Activated CD8-positive, alpha-beta memory T cell treated with anti-CD3 and anti-CD28 coated beads for 4 hours (primary cell): ENCODE measurements around the gene ROBO2.

Source experiments
- DNase-seq, 2 donors: peaks; one replicate each; pipeline ENCODE4 v3.0.0-alpha.2; 2020; ENCODE audit warnings: low read depth in 2 of 2

The ROBO2 gene

GRCh38 chr3:77052051-77052501 is 12.2 kb downstream of the ROBO2 start:
- DNase-seq, result no peak

- no peak for DNase-seq
These were observed 13.1 kb downstream of the ROBO2 start for GRCh38 chr3:77052733-77053670.

GRCh38 chr3:77053795-77054194 is 13.9 kb downstream of the ROBO2 start:
- DNase-seq, result no peak

DNA sequence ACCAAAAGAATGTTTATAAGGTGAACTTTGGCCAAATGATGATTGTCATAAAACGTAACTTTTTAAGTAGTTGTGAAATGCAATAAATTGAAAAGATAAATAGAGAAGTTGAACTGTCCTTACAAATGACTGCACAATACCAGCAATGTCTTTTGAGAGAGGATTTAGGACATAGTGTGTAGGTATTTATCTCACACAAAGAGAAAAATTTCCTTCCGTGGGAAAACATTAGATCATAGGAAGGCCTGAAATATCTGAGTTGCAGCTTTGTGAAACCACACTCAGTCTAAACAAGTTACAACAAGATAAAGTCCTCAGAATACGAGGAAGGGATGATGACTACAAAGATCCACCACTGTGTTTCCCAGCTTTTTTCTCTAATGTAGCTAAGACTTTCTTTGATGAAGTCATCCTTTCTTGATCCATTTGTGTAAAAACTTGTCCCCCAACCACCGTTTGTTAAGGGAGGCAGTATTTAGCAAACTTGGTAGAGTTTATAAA is 16.0 kb downstream of the ROBO2 start:
- DNase-seq, result no peak

- no peak for DNase-seq
These were observed 19.5 kb downstream of the ROBO2 start for GRCh38 chr3:77059354-77059753.

GRCh38 chr3:77063423-77063822 is 23.5 kb downstream of the ROBO2 start:
- no peak for DNase-seq

DNA sequence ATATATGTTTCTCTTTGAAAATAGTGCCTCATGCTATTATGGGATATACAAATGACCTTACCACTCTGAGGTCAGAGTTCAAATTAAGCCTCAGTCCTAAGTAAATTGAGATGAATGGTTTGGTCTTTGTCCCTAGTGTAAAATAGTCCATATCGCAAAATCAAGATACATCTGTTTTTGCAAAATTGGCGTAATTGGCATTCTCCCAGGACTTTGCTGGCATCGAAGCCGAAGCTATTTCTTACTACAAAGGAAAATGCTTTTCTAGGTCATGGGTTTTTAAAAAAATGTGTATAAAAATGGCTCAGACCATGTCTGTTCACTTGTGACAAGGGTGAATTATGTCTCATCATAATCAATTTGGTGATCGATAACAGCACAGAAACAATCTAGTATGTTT is 25.9 kb downstream of the ROBO2 start:
- DNase-seq, result no peak

- no peak for DNase-seq
These were observed 26.9 kb downstream of the ROBO2 start for GRCh38 chr3:77066829-77067228.

- DNase-seq, result no peak
These were observed 28.9 kb downstream of the ROBO2 start for GRCh38 chr3:77068808-77069207.

DNA sequence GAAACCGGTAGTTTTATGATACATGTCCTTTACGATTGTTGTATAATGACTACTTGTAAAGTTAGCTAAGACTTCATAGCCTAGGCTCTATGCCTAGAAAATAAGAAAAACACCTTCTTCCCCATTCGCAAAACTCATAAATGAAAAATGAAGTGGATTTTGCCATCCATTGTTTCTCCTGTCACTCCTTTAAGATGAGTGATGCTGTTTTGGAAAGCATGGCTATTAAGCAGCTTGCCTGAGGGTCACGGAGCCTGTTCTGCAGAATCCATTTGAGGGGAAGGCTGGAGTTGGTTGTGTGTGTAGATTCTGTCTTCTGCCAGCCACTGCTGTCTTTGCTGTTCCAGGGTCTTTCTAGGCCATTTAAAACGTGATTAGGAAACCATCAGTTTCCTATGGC is 31.5 kb downstream of the ROBO2 start:
- no peak for DNase-seq

DNA sequence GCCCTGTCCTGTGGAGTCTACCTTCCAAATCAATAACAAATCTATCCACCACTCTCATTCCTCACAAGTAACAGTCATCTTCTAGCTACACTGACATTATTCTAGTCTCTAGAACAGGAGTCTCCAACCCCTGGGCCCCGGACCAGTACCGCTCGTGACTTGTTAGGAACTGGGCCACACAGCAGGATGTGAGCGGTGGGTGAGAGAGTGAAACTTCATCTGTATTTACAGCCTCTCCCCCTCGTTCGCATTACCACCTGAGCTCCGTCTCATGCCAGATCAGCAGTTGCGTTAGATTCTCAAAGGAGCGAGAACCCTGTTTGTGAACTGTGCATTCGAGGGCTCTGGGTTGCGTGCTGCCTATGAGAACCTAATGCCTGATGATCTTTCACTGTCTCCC is 31.9 kb downstream of the ROBO2 start:
- no peak for DNase-seq

DNA sequence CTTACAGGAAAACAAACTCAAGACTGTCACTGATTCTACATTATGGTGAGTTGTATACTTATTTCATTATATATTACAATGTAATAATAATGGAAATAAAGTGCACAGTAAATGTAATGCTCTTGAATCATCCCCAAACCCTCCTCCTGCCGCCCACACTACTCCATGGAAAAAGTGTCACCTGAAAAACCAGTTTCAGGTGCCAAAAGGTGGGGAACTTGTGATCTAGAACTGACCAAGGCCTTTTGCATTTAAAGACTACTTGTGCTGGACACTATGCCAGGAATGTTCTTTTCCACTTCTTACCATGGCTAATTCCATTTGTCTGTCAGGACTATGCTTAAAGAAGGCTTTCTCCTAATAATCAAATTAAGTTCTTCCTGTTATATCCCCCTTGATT is 32.3 kb downstream of the ROBO2 start:
- DNase-seq, result no peak

GRCh38 chr3:77078279-77078678 is 38.4 kb downstream of the ROBO2 start:
- no peak for DNase-seq

DNA sequence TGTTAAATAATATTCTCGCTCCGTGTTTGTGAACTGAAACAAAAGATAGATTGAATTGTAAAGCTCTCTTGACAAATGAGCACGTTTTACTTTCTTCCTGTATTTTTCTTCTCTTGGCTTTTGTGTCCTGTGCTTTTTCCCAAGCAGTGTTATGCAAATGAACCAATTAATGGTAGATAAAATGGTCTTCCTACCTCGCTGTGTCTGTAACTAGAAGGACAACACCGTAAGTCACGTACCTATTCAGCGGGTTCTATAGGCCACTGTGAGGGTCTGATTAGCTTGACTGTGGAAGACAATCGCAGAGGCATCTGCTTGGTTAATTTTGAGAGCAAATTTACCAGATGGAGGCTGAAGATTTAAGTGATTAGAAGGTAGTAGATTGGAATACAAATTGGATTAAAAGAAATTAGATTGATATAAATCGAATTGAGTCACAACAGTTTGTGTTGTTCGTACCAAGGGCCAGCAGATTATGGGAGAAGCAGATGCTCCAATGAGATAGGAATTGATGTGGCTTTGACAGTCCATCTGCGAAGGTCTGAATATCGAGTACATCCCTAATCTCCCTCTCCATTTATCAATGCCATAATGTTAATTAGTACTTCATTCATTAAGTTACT is 40.2 kb downstream of the ROBO2 start:
- no peak for DNase-seq

DNA sequence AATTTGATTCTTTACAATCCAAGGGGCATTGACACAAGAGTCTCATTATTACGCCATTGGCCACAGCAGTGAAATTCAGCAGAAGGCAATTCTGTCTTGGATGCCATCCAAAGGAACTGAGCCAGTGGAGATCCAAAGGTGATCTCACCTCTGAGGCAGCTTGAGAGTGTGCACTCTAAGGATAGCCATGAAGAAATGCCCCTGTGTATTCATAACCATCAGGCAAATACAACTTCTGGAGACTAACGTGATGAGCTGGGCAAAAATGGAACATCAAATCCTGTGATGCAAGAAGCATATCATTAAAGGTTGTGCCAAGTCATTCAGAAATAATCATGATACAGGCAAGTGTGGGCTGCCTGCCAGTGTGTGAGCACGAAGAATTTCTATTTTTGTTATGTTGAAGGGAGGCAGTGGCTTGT is 41.4 kb downstream of the ROBO2 start:
- no peak for DNase-seq

- DNase-seq, result no peak
These were observed 44.6 kb downstream of the ROBO2 start for GRCh38 chr3:77084511-77084910.

GRCh38 chr3:77086408-77086807 is 46.5 kb downstream of the ROBO2 start:
- DNase-seq, result no peak

GRCh38 chr3:77091809-77092208 is 51.9 kb downstream of the ROBO2 start:
- DNase-seq, result no peak

GRCh38 chr3:77093101-77093500 is 53.2 kb downstream of the ROBO2 start:
- no peak for DNase-seq

GRCh38 chr3:77096145-77096544 is 56.2 kb downstream of the ROBO2 start:
- no peak for DNase-seq

DNA sequence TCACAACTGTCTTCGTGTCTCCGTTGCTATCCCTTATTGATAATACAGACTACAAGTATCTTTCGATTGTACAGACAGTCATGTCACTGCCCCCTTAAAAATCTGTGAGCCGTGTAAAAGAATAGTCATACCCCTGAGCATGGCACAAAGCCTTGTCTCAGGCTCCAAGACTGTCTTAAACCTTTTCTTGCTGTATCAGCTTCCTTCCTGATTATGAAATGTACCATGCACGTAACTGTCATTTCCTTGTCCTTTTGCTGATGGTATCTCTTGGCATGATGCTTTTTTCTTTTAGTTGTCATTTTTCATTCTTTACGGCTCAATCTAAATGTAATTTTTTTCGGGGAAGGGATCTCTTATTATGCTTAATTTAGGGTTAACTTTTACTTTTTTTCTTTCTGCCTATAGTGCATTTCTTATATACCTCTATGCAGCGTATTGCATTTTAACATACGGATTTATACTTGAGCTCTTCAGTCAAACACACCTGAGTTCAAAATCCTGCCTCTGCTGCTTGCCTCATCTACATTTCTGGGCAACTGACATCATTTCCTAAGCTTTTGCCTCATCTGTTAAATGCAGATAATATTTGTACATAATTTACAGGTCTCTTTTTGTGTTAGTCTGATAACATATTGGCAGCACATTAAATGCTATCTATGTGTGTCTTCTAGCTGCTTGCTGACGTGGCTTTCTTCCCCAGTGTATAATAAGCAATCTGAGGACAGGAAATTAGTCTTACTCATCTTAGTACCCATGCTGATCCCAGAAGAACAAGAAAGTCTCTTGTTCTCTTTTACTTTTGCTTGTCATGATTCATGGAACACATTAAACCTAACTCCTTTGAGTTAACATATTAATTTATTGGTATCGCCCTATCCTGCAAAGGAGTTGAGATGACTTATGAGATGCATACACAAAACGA is 57.3 kb downstream of the ROBO2 start:
- no peak for DNase-seq
